A549 (cell line): ENCODE results near the gene SLX1A. TPM values are rescaled to one million over a fixed set of nuclear protein-coding genes. Genes with fewer than 3 reads are reported as not detected.

Experiments
- ATAC-seq, 2 experiments: fragments of 200-7000 bp in 1 of 2; fragments of >200 bp in 1 of 2; cut with Nextera tagmentation in 1 of 2; cut with Tn5 transposase in 1 of 2; 3 replicates each; pipeline versions ENCODE4 v1.8.0 to v1.9.1; 2018 to 2020; ENCODE audit warnings: mild to moderate bottlenecking in 1 of 2, moderate library complexity in 1 of 2
- CTCF ChIA-PET: fragments of 300-600 bp; sonication (Branson Sonifier 250); formaldehyde crosslinking; extraction: SDS; loops from one replicate; lab custom pipeline; 2021; ENCODE audit warnings: antibody characterized with exemption, inconsistent platforms; lab: Yijun Ruan, JAX
- POLR2A ChIA-PET: fragments of 350-600 bp; formaldehyde crosslinking; extraction: SDS; loops from one replicate; lab custom pipeline; 2021; ENCODE audit warnings: antibody characterized with exemption, inconsistent platforms; lab: Yijun Ruan, JAX
- DNase-seq, 2 experiments: peaks; one replicate each; pipeline versions ENCODE4 v3.0.0 to v3.0.0-alpha.2; 2011 to 2016; ENCODE audit warnings: low read depth in 1 of 2, low spot score in 1 of 2
- FAIRE-seq: peaks from 2 replicates; lab custom pipeline; 2011; peaks lifted over from hg19 to GRCh38; lab: Jason Lieb, UNC
- H3K27ac ChIP-seq, 2 experiments: fragments of >200 bp; sonication (Bioruptor Twin); formaldehyde crosslinking; 3 replicates each; pipeline ENCODE4 v1.5.1; 2016 to 2017
- H3K4me1 ChIP-seq: fragments of >200 bp; sonication (Bioruptor Twin); formaldehyde crosslinking; 3 replicates; pipeline ENCODE4 v1.6.1; 2016
- H3K4me2 ChIP-seq: fragments of >200 bp; sonication (Bioruptor Twin); formaldehyde crosslinking; 3 replicates; pipeline ENCODE4 v1.6.1; 2016
- H3K4me3 ChIP-seq: fragments of >200 bp; sonication (Bioruptor Twin); formaldehyde crosslinking; 3 replicates; pipeline ENCODE4 v1.5.1; 2016
- H3K9me3 ChIP-seq: fragments of >200 bp; sonication (Bioruptor Twin); formaldehyde crosslinking; 3 replicates; pipeline ENCODE4 v1.6.1; 2016
- BHLHE40 ChIP-seq: IDR thresholded peaks from 2 replicates; pipeline ENCODE4 v1.6.1; 2012; ENCODE audit warnings: low read depth, low read length, inconsistent platforms
- CBX2 ChIP-seq: fragments of 200-600 bp; sonication (generic); IDR thresholded peaks from 2 replicates; pipeline ENCODE4 v1.6.1; 2016; ENCODE audit warnings: low read depth, mild to moderate bottlenecking, borderline replicate concordance
- EP300 ChIP-seq, 2 experiments: fragments of >200 bp; sonication (Bioruptor Twin); formaldehyde crosslinking; IDR thresholded peaks; 2 replicates in 1 of 2; 3 replicates in 1 of 2; pipeline ENCODE4 v1.6.1; 2016 to 2017
- FOSL2 ChIP-seq, 2 experiments: fragments of 450-650 bp in 1 of 2; fragments of >200 bp in 1 of 2; sonication (Bioruptor Twin) in 1 of 2; formaldehyde crosslinking; IDR thresholded peaks; 2 replicates each; pipeline versions ENCODE4 v1.5.0 to v1.6.1; 2016 to 2020; ENCODE audit warnings: mild to moderate bottlenecking in 1 of 2, moderate library complexity in 1 of 2
- GATA3 ChIP-seq: IDR thresholded peaks from 2 replicates; pipeline ENCODE4 v1.6.1; 2012; ENCODE audit warnings: borderline replicate concordance
- HOXA7 ChIP-seq: fragments of 250-450 bp; sonication (Bioruptor Pico); IDR thresholded peaks from 2 replicates; pipeline ENCODE4 v1.5.0; 2020; ENCODE audit warnings: mild to moderate bottlenecking, moderate library complexity
- HOXB13 ChIP-seq: fragments of 250-450 bp; sonication (Bioruptor Pico); IDR thresholded peaks from 2 replicates; pipeline ENCODE4 v1.5.0; 2020; ENCODE audit warnings: low read depth, mild to moderate bottlenecking, moderate library complexity
- JUN ChIP-seq, 2 experiments: fragments of >200 bp; sonication (Bioruptor Twin); formaldehyde crosslinking; IDR thresholded peaks; 2 replicates in 1 of 2; 3 replicates in 1 of 2; pipeline ENCODE4 v1.6.1; 2016 to 2017
- MYC ChIP-seq: IDR thresholded peaks from 2 replicates; pipeline ENCODE4 v1.6.1; 2012; ENCODE audit warnings: mild to moderate bottlenecking, inconsistent platforms, low read length, improper control_type of control experiment, borderline replicate concordance
- NFE2L2 ChIP-seq: fragments of 150-350 bp; conservative IDR thresholded peaks from 2 replicates; pipeline ENCODE4 v1.6.1; 2014; ENCODE audit warnings: low read length
- NPAS2 ChIP-seq: fragments of 250-450 bp; sonication (Bioruptor Pico); IDR thresholded peaks from 2 replicates; pipeline ENCODE4 v1.8.0; 2022; ENCODE audit warnings: mild to moderate bottlenecking, moderate library complexity, borderline replicate concordance
- PHF8 ChIP-seq: fragments of 200-600 bp; sonication (generic); IDR thresholded peaks from 2 replicates; pipeline ENCODE4 v1.6.1; 2016; ENCODE audit warnings: low read depth, mild to moderate bottlenecking, antibody characterized with exemption, moderate library complexity, borderline replicate concordance
- POLR2AphosphoS2 ChIP-seq: conservative IDR thresholded peaks from 2 replicates; pipeline ENCODE4 v1.6.1; 2012; ENCODE audit warnings: low read length, improper control_type of control experiment, inconsistent platforms
- RAD21 ChIP-seq, 2 experiments: fragments of >200 bp in 1 of 2; sonication (Bioruptor Twin) in 1 of 2; formaldehyde crosslinking in 1 of 2; IDR thresholded peaks in 1 of 2; conservative IDR thresholded peaks in 1 of 2; 2 replicates in 1 of 2; 3 replicates in 1 of 2; pipeline ENCODE4 v1.6.1; 2012 to 2018; ENCODE audit warnings: inconsistent platforms in 1 of 2
- RFX5 ChIP-seq: fragments of 450-650 bp; IDR thresholded peaks from 2 replicates; pipeline ENCODE4 v1.7.1; 2014; ENCODE audit warnings: antibody characterized with exemption, mild to moderate bottlenecking, moderate library complexity
- RNF2 ChIP-seq: fragments of 200-600 bp; sonication (generic); IDR thresholded peaks from 2 replicates; pipeline ENCODE4 v1.6.1; 2016; ENCODE audit warnings: low read depth, mild to moderate bottlenecking, antibody characterized with exemption, moderate library complexity, borderline replicate concordance
- TP53 ChIP-seq: fragments of 250-450 bp; sonication (Bioruptor Pico); IDR thresholded peaks from 2 replicates; pipeline ENCODE4 v1.5.0; 2021; ENCODE audit warnings: mild to moderate bottlenecking, moderate library complexity
- ZSCAN20 ChIP-seq: fragments of 250-450 bp; sonication (Bioruptor Pico); IDR thresholded peaks from 2 replicates; pipeline ENCODE4 v1.8.0; 2022; ENCODE audit warnings: mild to moderate bottlenecking, moderate library complexity
- WGBS: methylation state at CpG from one replicate; pipeline ENCODE4 v1.1.6; 2017; ENCODE audit errors: missing lambda C conversion rate; 5-methylcytosine and 5-hydroxymethylcytosine counted together
- polyA plus RNA-seq, 4 experiments: library from polyadenylated mRNA; depleted of rRNA in 3 of 4; stranded (reverse); fragments of >200 nt; fragmentation: RNase III in 1 of 4; extraction: RNeasy Plus Mini Kit Qiagen cat#74134 plus additional on column Dnase treatment in 1 of 4; gene quantifications; 2 replicates in 3 of 4; 3 replicates in 1 of 4; pipeline ENCODE4 v1.2.3, GENCODE V29; 2011 to 2017
- TF ChIP-seq, protein P1 (sequence below): IDR thresholded peaks from 2 replicates; pipeline ENCODE4 v1.6.1; 2012
- TF ChIP-seq, protein P2 (sequence below): fragments of >200 bp; sonication (Bioruptor Twin); formaldehyde crosslinking; IDR thresholded peaks from 3 replicates; pipeline ENCODE4 v1.5.1; 2016
- TF ChIP-seq, protein P3 (sequence below): IDR thresholded peaks from 2 replicates; pipeline ENCODE4 v1.6.1; 2012; ENCODE audit warnings: low read depth, borderline replicate concordance
- TF ChIP-seq, protein P4 (sequence below): fragments of 200-600 bp; sonication (generic); IDR thresholded peaks from 2 replicates; pipeline ENCODE4 v1.6.1; 2016; ENCODE audit warnings: antibody characterized with exemption, mild to moderate bottlenecking, moderate library complexity
- TF ChIP-seq, protein P5 (sequence below): fragments of >200 bp; sonication (Bioruptor Twin); formaldehyde crosslinking; IDR thresholded peaks from 3 replicates; pipeline ENCODE4 v1.6.1; 2016
- TF ChIP-seq, protein P6 (sequence below): fragments of >200 bp; sonication (Bioruptor Twin); formaldehyde crosslinking; IDR thresholded peaks from 2 replicates; pipeline ENCODE4 v1.6.1; 2016

Gene SLX1A
- polyA plus RNA-seq, 2 of the 4 experiments (the other 2 are of a cell fraction): 3.5 to 28.4 TPM

DNA sequence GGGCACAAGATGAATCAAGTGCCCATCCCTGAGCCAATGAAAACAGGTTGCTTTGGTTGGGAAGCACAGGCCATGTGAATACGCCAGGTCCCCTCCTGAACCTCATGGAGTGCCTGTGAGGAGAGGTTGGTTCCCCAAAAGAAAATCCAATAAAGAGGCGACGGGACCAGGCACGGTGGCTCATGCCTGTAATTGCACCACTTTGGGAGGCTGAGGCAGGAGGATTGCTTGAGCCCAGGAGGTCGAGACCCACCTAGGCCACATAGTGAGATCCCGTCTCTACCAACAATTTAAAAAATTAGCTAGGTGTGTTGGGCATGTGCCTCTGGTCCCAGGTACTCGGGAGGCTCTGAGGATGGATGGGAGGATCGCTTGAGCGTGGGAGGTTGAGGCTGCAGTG, 13.7 kb upstream of the SLX1A start:
- H3K9me3 ChIP-seq: no peaks in the 10 kb centered on the region
- ChIA-PET POLR2A (no interaction called here), CTCF (interaction anchor here (0.6 to 2.8 kb wide), 3 partner anchors 42 to 87 kb away, joined by 3 to 14 read pairs (median 3); partner anchors contain the start of gene GDPD3)
- FAIRE-seq (no peak), ATAC-seq (no peak), DNase-seq (no peak)
- peaks cover 7% of the 10 kb centered on the region; the same call in 1 of the 3 replicates for H3K4me1 ChIP-seq
- no peak overlapping the region for H3K4me2 ChIP-seq
- no peak overlapping the region for H3K27ac ChIP-seq
- no peak overlapping the region for H3K4me3 ChIP-seq
- 82% methylated on average over 9 of the region's 9 CpGs for WGBS
- TF ChIP-seq RNF2: no peak
- TF ChIP-seq POLR2AphosphoS2: no peak
- TF ChIP-seq HOXA7 (CRISPR knock-in tag): no peak
- no peak for TF ChIP-seq FOSL2 (IDR thresholded peaks at IDR 0.05)
- TF ChIP-seq FOSL2 (CRISPR knock-in tag; IDR thresholded peaks at IDR 0.05): no peak
- no peak for TF ChIP-seq EP300 (IDR thresholded peaks at IDR 0.05)
- no peak for TF ChIP-seq ZSCAN20
- no peak for TF ChIP-seq JUN (IDR thresholded peaks at IDR 0.05)
- TF ChIP-seq NFE2L2: no peak
- no peak for TF ChIP-seq HOXB13 (CRISPR knock-in tag)
- TF ChIP-seq, protein P1, sequence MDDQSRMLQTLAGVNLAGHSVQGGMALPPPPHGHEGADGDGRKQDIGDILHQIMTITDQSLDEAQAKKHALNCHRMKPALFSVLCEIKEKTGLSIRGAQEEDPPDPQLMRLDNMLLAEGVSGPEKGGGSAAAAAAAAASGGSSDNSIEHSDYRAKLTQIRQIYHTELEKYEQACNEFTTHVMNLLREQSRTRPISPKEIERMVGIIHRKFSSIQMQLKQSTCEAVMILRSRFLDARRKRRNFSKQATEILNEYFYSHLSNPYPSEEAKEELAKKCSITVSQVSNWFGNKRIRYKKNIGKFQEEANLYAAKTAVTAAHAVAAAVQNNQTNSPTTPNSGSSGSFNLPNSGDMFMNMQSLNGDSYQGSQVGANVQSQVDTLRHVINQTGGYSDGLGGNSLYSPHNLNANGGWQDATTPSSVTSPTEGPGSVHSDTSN: no peak
- TF ChIP-seq RFX5: no peak
- TF ChIP-seq, protein P2, sequence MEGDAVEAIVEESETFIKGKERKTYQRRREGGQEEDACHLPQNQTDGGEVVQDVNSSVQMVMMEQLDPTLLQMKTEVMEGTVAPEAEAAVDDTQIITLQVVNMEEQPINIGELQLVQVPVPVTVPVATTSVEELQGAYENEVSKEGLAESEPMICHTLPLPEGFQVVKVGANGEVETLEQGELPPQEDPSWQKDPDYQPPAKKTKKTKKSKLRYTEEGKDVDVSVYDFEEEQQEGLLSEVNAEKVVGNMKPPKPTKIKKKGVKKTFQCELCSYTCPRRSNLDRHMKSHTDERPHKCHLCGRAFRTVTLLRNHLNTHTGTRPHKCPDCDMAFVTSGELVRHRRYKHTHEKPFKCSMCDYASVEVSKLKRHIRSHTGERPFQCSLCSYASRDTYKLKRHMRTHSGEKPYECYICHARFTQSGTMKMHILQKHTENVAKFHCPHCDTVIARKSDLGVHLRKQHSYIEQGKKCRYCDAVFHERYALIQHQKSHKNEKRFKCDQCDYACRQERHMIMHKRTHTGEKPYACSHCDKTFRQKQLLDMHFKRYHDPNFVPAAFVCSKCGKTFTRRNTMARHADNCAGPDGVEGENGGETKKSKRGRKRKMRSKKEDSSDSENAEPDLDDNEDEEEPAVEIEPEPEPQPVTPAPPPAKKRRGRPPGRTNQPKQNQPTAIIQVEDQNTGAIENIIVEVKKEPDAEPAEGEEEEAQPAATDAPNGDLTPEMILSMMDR: no peak
- no peak for TF ChIP-seq BHLHE40

DNA sequence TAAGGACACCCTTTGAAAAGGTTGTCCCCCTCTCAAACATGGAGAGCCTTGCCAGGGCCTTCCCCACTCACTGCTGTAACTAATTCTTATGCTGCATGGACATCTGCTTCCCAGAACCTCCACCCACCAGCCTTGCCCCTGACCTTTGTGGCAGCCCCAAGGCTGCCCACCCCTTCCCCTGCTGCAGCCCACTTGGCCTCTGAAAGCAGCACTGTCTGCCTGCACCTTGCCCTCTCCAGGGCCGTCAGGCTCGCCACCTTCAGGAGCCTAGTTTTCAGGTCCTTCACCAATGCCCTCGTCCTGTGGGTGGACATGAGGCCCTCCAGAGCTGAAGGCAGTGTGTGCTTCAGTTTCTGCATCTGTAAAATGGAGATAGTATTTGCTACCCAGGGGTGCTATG, 12.9 kb upstream of the SLX1A start:
- H3K4me2 ChIP-seq: no peak overlapping the region
- H3K4me1 ChIP-seq: peaks cover 12% of the 10 kb centered on the region; the same call in 2 of the 3 replicates
- ChIA-PET CTCF (interaction anchor here (0.6 to 2.8 kb wide), 3 partner anchors 43 to 88 kb away, joined by 3 to 14 read pairs (median 3); partner anchors contain the start of gene GDPD3), POLR2A (no interaction called here)
- no peak for ATAC-seq
- H3K9me3 ChIP-seq: no peaks in the 10 kb centered on the region
- 56% methylated on average over 3 of the region's 3 CpGs for WGBS
- FAIRE-seq: no peak
- no peak overlapping the region for H3K4me3 ChIP-seq
- no peak for DNase-seq
- no peak overlapping the region for H3K27ac ChIP-seq
- TF ChIP-seq, protein P3, sequence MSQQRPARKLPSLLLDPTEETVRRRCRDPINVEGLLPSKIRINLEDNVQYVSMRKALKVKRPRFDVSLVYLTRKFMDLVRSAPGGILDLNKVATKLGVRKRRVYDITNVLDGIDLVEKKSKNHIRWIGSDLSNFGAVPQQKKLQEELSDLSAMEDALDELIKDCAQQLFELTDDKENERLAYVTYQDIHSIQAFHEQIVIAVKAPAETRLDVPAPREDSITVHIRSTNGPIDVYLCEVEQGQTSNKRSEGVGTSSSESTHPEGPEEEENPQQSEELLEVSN: no peak
- TF ChIP-seq, protein P4, sequence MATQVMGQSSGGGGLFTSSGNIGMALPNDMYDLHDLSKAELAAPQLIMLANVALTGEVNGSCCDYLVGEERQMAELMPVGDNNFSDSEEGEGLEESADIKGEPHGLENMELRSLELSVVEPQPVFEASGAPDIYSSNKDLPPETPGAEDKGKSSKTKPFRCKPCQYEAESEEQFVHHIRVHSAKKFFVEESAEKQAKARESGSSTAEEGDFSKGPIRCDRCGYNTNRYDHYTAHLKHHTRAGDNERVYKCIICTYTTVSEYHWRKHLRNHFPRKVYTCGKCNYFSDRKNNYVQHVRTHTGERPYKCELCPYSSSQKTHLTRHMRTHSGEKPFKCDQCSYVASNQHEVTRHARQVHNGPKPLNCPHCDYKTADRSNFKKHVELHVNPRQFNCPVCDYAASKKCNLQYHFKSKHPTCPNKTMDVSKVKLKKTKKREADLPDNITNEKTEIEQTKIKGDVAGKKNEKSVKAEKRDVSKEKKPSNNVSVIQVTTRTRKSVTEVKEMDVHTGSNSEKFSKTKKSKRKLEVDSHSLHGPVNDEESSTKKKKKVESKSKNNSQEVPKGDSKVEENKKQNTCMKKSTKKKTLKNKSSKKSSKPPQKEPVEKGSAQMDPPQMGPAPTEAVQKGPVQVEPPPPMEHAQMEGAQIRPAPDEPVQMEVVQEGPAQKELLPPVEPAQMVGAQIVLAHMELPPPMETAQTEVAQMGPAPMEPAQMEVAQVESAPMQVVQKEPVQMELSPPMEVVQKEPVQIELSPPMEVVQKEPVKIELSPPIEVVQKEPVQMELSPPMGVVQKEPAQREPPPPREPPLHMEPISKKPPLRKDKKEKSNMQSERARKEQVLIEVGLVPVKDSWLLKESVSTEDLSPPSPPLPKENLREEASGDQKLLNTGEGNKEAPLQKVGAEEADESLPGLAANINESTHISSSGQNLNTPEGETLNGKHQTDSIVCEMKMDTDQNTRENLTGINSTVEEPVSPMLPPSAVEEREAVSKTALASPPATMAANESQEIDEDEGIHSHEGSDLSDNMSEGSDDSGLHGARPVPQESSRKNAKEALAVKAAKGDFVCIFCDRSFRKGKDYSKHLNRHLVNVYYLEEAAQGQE: no peak
- no peak for TF ChIP-seq RAD21 (conservative IDR thresholded peaks at IDR 0.05 in 1 of 2, IDR thresholded peaks at IDR 0.05 in 1 of 2)
- no peak for TF ChIP-seq JUN (IDR thresholded peaks at IDR 0.05)
- TF ChIP-seq ZSCAN20: no peak
- TF ChIP-seq TP53 (CRISPR knock-in tag): no peak
- no peak for TF ChIP-seq GATA3
- no peak for TF ChIP-seq HOXA7 (CRISPR knock-in tag)
- TF ChIP-seq, protein P5, sequence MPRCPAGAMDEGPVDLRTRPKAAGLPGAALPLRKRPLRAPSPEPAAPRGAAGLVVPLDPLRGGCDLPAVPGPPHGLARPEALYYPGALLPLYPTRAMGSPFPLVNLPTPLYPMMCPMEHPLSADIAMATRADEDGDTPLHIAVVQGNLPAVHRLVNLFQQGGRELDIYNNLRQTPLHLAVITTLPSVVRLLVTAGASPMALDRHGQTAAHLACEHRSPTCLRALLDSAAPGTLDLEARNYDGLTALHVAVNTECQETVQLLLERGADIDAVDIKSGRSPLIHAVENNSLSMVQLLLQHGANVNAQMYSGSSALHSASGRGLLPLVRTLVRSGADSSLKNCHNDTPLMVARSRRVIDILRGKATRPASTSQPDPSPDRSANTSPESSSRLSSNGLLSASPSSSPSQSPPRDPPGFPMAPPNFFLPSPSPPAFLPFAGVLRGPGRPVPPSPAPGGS: no peak
- no peak for TF ChIP-seq CBX2
- TF ChIP-seq HOXB13 (CRISPR knock-in tag): no peak
- no peak for TF ChIP-seq PHF8
- no peak for TF ChIP-seq RFX5
- TF ChIP-seq NPAS2 (CRISPR knock-in tag): no peak
- no peak for TF ChIP-seq MYC
- TF ChIP-seq, protein P6, sequence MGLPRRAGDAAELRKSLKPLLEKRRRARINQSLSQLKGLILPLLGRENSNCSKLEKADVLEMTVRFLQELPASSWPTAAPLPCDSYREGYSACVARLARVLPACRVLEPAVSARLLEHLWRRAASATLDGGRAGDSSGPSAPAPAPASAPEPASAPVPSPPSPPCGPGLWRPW: no peak
- TF ChIP-seq, protein P1: no peak
